Glutamatergic neuron (in vitro differentiated cells): ENCODE results near the gene KAZALD1. TPM values are rescaled to one million over a fixed set of nuclear protein-coding genes. Genes with fewer than 3 reads are reported as not detected.

Experiments
- DNase-seq: peaks from one replicate; pipeline ENCODE4 v3.0.0; 2022
- H3K27ac Mint-ChIP-seq: one replicate; pipeline ENCODE4 v1.8.0; 2020; ENCODE audit warnings: mild to moderate bottlenecking, mixed read lengths, inconsistent platforms; ENCODE audit not compliant: unreplicated experiment
- H3K27me3 Mint-ChIP-seq: one replicate; pipeline ENCODE4 v1.8.0; 2020; ENCODE audit warnings: mild to moderate bottlenecking, moderate library complexity, mixed read lengths, inconsistent platforms; ENCODE audit not compliant: unreplicated experiment
- H3K36me3 Mint-ChIP-seq: one replicate; pipeline ENCODE4 v1.8.0; 2020; ENCODE audit warnings: mild to moderate bottlenecking, mixed read lengths, inconsistent platforms; ENCODE audit not compliant: unreplicated experiment
- H3K4me1 Mint-ChIP-seq: one replicate; pipeline ENCODE4 v1.8.0; 2020; ENCODE audit warnings: mild to moderate bottlenecking, low read depth, mixed read lengths, inconsistent platforms; ENCODE audit not compliant: unreplicated experiment
- H3K4me3 Mint-ChIP-seq: one replicate; pipeline ENCODE4 v1.8.0; 2020; ENCODE audit warnings: mild to moderate bottlenecking, mixed read lengths, inconsistent platforms; ENCODE audit not compliant: unreplicated experiment
- H3K9me3 Mint-ChIP-seq: one replicate; pipeline ENCODE4 v1.8.0; 2020; ENCODE audit warnings: mild to moderate bottlenecking, moderate library complexity, mixed read lengths, inconsistent platforms; ENCODE audit not compliant: unreplicated experiment
- total RNA-seq: library from RNA; stranded (reverse); fragmentation: NEBNext Ultra II Directional; extraction: Animal tissue kit (Norgen Biotek cat#: 25700); gene quantifications from one replicate; pipeline ENCODE4 v1.2.1, GENCODE V29; 2021; ENCODE audit not compliant: unreplicated experiment
- TF ChIP-seq, protein P1 (sequence below): fragments of 200-600 bp; sonication (generic); IDR thresholded peaks from one replicate; pipeline ENCODE4 v1.5.0; 2021; ENCODE audit not compliant: partially characterized antibody, unreplicated experiment

Gene KAZALD1
- total RNA-seq, 1 donor from 2014 or later = 0.59 TPM

DNA sequence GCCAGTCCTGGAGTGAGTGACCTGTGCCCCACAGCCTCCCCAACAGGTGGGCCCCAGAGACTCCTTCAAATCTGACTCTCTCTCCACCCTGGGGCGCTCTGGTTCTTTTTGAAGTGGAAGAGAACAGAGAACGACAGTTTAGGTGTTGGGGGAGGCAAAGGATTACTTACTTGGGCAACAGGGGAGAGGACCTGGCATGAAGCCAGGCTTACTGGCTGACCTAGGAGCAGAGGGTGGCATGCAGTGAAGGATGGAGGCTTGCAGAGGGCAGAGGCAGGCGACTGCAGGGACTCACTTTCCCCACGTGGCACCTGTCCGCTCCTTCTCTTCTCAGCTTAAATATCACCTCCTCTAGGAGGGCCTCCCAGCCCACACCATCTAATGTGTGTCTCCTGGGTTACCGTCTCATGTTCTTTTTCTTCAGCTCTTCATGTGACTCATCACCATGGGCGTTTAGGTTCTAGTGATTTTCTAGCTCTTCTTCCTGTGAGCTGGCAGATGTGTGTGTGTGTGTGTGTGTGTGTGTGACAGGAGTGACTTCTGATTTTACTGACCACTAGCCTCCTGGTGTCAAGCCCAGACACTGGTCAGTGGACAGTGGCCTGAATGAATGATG, 46.7 kb upstream of the KAZALD1 start:
- Mint-ChIP-seq H3K27ac (no peak overlapping the region), H3K4me3 (no peak overlapping the region), H3K27me3 (peaks cover 16% of the 10 kb centered on the region), H3K36me3 (no peaks in the 10 kb centered on the region), H3K9me3 (peaks cover 19% of the 10 kb centered on the region), H3K4me1 (peaks cover 18% of the 10 kb centered on the region)
- DNase-seq = no peak
- TF ChIP-seq, protein P1, sequence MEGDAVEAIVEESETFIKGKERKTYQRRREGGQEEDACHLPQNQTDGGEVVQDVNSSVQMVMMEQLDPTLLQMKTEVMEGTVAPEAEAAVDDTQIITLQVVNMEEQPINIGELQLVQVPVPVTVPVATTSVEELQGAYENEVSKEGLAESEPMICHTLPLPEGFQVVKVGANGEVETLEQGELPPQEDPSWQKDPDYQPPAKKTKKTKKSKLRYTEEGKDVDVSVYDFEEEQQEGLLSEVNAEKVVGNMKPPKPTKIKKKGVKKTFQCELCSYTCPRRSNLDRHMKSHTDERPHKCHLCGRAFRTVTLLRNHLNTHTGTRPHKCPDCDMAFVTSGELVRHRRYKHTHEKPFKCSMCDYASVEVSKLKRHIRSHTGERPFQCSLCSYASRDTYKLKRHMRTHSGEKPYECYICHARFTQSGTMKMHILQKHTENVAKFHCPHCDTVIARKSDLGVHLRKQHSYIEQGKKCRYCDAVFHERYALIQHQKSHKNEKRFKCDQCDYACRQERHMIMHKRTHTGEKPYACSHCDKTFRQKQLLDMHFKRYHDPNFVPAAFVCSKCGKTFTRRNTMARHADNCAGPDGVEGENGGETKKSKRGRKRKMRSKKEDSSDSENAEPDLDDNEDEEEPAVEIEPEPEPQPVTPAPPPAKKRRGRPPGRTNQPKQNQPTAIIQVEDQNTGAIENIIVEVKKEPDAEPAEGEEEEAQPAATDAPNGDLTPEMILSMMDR = no peak

DNA sequence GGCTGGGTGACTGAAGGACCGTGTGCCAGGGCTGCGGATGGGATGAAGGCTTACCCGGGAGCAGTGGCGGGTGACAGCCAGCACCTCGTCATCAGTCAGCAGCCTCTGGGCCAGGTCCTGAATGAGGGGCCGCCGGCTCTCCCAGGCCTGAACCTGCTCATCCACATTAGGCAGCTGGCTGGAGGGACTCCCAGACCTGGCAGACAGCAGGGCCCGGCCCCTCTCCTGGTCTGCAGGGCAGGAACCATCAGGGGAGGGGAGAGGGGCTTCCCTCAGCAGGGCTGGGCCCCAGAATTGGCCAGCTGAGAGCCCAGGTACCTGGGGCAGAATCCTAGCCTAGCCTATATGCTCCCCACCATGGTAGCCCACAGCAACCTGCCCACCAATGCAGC, 46.2 kb upstream of the KAZALD1 start:
- peaks cover 16% of the 10 kb centered on the region for H3K27me3 Mint-ChIP-seq
- H3K27ac Mint-ChIP-seq = no peak overlapping the region
- H3K4me3 Mint-ChIP-seq = no peak overlapping the region
- no peak for DNase-seq
- peaks cover 19% of the 10 kb centered on the region for H3K9me3 Mint-ChIP-seq
- TF ChIP-seq, protein P1 = no peak
- H3K36me3 Mint-ChIP-seq = no peaks in the 10 kb centered on the region
- H3K4me1 Mint-ChIP-seq = peaks cover 18% of the 10 kb centered on the region

DNA sequence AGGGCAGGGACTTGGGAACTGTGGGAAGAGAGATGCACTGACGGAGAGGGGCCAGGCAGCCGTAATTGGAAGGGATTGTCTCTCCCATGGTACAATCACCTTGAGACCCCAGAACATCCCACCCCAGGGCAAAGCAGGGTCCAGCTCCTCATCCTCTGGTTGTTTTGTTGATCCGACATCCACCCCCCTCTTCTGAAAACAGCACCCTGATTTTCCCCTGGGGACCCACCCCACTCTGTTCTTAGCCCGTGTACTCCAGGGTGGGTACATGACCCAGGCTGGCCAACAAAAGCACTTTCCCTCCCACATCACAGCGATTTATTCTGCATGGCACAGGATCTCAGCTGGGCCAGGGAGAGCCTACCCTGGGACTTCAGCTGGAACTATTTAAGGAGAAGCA, 45.0 kb upstream of the KAZALD1 start:
- Mint-ChIP-seq H3K27ac (no peak overlapping the region), H3K27me3 (peaks cover 16% of the 10 kb centered on the region)
- TF ChIP-seq, protein P1 = no peak

DNA sequence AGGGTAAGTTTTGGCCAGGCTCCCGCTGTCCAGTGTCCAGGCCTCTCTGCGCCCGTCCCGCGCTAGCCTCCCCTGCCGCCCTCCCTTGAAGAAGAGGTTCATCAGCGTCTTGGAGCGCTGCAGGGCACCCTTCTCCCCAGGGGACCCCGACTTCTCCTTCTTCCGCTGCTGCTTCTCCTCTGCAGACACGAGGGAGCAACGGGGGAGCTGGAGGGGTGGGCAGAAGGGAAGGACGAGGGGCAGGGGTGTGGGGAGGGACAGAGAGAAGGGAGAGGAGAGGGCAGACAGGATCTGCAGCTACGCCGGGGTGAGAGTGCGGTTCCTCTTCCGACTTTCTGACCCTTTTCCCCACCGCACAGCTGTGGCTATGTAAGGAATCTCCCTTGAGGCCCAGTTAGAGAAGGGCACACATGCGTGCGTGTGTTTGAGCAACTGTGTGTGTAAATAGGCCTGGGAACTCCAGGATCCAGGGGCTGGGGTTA, 43.6 kb upstream of the KAZALD1 start:
- Mint-ChIP-seq H3K27ac (peak overlapping the region; percentile 14), H3K4me3 (peak overlapping the region; percentile 53), H3K27me3 (peaks cover 14% of the 10 kb centered on the region), H3K36me3 (no peaks in the 10 kb centered on the region), H3K9me3 (peaks cover 16% of the 10 kb centered on the region), H3K4me1 (peaks cover 13% of the 10 kb centered on the region)
- peak; percentile 46 for DNase-seq
- TF ChIP-seq, protein P1 = no peak

More for the DNA sequence above, 45.0 kb upstream of the KAZALD1 start:
- H3K4me3 Mint-ChIP-seq = no peak overlapping the region
- H3K36me3 Mint-ChIP-seq = no peaks in the 10 kb centered on the region
- no peak for DNase-seq
- H3K4me1 Mint-ChIP-seq = peaks cover 18% of the 10 kb centered on the region
- H3K9me3 Mint-ChIP-seq = peaks cover 18% of the 10 kb centered on the region

DNA sequence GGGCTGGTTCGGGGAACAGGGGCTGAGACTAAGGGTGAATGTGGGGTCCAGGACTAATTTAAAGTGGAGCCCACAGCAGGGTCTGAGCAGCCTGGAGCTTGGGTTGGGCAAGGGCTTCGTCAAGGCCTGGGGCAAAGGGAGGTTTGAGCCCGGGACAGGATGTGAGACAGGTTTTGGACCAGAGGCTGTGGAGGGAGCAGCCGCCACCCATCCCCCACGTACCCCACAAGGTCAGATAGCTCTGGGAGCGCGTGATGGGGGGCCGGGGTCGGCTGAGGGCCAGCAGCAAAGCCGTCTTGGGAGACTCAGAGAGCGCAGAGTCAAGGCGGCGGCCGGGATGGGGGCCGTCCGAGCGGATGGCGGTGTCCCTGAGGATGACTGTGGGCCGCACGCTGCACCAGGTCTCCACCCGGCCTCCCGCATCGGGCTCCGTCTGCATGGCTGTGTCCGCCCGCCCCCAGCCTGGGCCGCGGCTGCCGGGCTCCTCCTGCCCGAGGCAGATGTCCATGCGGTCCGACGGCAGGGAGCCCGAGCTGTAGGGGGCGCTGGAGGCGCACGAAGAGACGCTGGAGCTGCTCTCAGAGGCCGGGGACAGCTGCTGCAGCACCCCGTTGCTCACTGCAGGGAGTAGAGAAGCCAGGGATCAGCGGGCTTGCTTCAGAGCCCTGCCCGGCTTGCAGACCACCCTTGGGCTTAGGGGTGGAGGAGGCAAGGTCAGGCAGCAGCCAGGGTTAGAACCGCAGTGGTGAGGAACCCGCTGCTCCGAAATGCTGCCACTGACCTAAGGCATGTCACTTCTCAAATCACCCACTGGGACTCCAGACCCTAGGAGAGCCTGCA, 43.0 kb upstream of the KAZALD1 start:
- peaks cover 12% of the 10 kb centered on the region for H3K9me3 Mint-ChIP-seq
- H3K27ac Mint-ChIP-seq = peak overlapping the region; percentile 14
- peak; percentile 97 for DNase-seq
- H3K4me1 Mint-ChIP-seq = peaks cover 8% of the 10 kb centered on the region
- peaks cover 14% of the 10 kb centered on the region for H3K27me3 Mint-ChIP-seq
- TF ChIP-seq, protein P1 = peak; percentile 86
- peak overlapping the region; percentile 53 for H3K4me3 Mint-ChIP-seq
- H3K36me3 Mint-ChIP-seq = no peaks in the 10 kb centered on the region
